Astrocyte (in vitro differentiated cells and primary cell): Measurements from ENCODE around the gene CLTC.

Experiments
- EZH2 ChIP-seq: IDR thresholded peaks from 2 replicates; pipeline ENCODE4 v1.6.1; 2012; ENCODE audit warnings: mild to moderate bottlenecking, low read length, inconsistent platforms; ENCODE audit not compliant: insufficient read depth
- TF ChIP-seq, protein P1 (sequence below): IDR thresholded peaks from 2 replicates; pipeline ENCODE4 v1.5.1; 2011; ENCODE audit warnings: low read depth, mild to moderate bottlenecking, inconsistent platforms, low read length, moderate library complexity; ENCODE audit not compliant: insufficient read depth

DNA sequence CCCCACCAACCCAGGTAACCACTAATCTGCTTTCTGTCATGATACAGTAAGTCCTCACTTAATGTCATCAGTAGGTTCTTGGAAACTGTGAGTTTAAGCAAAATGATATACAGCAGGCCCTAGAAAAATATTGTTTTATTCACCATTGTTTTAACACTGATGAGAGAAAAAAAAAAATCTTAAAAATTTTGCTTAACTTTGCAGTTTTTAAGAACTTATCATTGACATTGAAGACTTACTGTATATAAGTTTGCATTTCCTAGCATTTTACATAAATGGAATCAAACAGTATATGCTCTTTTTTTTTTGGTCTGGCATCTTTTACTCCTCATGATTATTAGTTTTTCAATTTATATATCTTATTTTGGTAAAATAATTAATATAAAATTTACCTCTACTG lies 19.5 kb upstream of the CLTC start:
- TF ChIP-seq, protein P1, sequence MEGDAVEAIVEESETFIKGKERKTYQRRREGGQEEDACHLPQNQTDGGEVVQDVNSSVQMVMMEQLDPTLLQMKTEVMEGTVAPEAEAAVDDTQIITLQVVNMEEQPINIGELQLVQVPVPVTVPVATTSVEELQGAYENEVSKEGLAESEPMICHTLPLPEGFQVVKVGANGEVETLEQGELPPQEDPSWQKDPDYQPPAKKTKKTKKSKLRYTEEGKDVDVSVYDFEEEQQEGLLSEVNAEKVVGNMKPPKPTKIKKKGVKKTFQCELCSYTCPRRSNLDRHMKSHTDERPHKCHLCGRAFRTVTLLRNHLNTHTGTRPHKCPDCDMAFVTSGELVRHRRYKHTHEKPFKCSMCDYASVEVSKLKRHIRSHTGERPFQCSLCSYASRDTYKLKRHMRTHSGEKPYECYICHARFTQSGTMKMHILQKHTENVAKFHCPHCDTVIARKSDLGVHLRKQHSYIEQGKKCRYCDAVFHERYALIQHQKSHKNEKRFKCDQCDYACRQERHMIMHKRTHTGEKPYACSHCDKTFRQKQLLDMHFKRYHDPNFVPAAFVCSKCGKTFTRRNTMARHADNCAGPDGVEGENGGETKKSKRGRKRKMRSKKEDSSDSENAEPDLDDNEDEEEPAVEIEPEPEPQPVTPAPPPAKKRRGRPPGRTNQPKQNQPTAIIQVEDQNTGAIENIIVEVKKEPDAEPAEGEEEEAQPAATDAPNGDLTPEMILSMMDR: no peak
- TF ChIP-seq EZH2: no peak
